K562 (cell line): ENCODE data around the gene GDNF. TPM values are rescaled to one million over a fixed set of nuclear protein-coding genes. Genes with fewer than 3 reads are reported as not detected.

Experiments
- CC2D1A ChIP-seq: fragments of 450-650 bp; IDR thresholded peaks from 2 replicates; pipeline ENCODE4 v1.6.1; 2017; ENCODE audit warnings: mild to moderate bottlenecking
- ELK1 ChIP-seq: sonication (generic); formaldehyde crosslinking; IDR thresholded peaks from 2 replicates; pipeline ENCODE4 v1.8.1; 2022; ENCODE audit warnings: missing genetic modification reagents
- HDAC3 ChIP-seq: fragments of 450-650 bp; IDR thresholded peaks from 2 replicates; pipeline ENCODE4 v1.6.1; 2018; ENCODE audit warnings: borderline replicate concordance, mild to moderate bottlenecking, moderate library complexity; ENCODE audit not compliant: partially characterized antibody
- NRF1 ChIP-seq, 2 experiments: fragments of 450-650 bp; IDR thresholded peaks in 1 of 2; conservative IDR thresholded peaks in 1 of 2; 2 replicates each; pipeline ENCODE4 v1.6.1; 2014; ENCODE audit warnings: mild to moderate bottlenecking in 2 of 2
- RBFOX2 ChIP-seq: fragments of 200-400 bp; formaldehyde crosslinking; IDR thresholded peaks from 2 replicates; pipeline ENCODE4 v1.6.1; 2017; ENCODE audit warnings: low read depth, mild to moderate bottlenecking, low read length, moderate library complexity
- RERE ChIP-seq: sonication (generic); formaldehyde crosslinking; IDR thresholded peaks from 2 replicates; pipeline ENCODE4 v1.8.0; 2023; ENCODE audit warnings: missing genetic modification reagents, mild to moderate bottlenecking, borderline replicate concordance
- RFX5 ChIP-seq: IDR thresholded peaks from 2 replicates; pipeline ENCODE4 v1.6.1; 2011; ENCODE audit warnings: low read depth, mild to moderate bottlenecking, improper control_type of control experiment, low read length
- TSC22D4 ChIP-seq: fragments of 450-650 bp; IDR thresholded peaks from 2 replicates; pipeline ENCODE4 v1.6.1; 2016; ENCODE audit warnings: missing genetic modification characterization, missing biosample characterization, control low read depth
- YY1 ChIP-seq, 3 experiments: IDR thresholded peaks; 2 replicates each; pipeline ENCODE4 v1.6.1; 2011; ENCODE audit warnings: low read length in 2 of 3, mild to moderate bottlenecking in 2 of 3, moderate library complexity in 2 of 3, borderline replicate concordance in 1 of 3, control low read depth in 1 of 3, low read depth in 1 of 3; ENCODE audit not compliant: insufficient read depth in 3 of 3, insufficient replicate concordance in 2 of 3, control insufficient read depth in 1 of 3, insufficient read length in 1 of 3; ENCODE audit errors: extremely low read depth in 1 of 3
- ZBTB26 ChIP-seq: fragments of 450-650 bp; formaldehyde crosslinking; IDR thresholded peaks from 2 replicates; pipeline ENCODE4 v1.4.0; 2022; ENCODE audit warnings: missing genetic modification characterization
- ZNF407 ChIP-seq: fragments of 450-650 bp; IDR thresholded peaks from 2 replicates; pipeline ENCODE4 v1.6.1; 2016; ENCODE audit warnings: low read depth
- polyA plus RNA-seq, 8 experiments: library from polyadenylated mRNA; depleted of rRNA in 4 of 8; stranded (reverse) in 5 of 8; unstranded in 3 of 8; fragments of >200 nt; fragmentation: Nextera tagmentation in 2 of 8; fragmentation: Illumina TruSeq in 1 of 8; extraction: Ambion mirVana in 2 of 8; extraction: Trizol in 1 of 8; gene quantifications; 2 replicates each; pipeline versions ENCODE4 v1.2.1 to v1.2.3, GENCODE V29; 2011 to 2014; ENCODE audit warnings: inconsistent platforms in 1 of 8, missing spikeins in 1 of 8
- total RNA-seq, 7 experiments: library from RNA; depleted of rRNA in 6 of 7; stranded (reverse); fragments of >200 nt in 6 of 7; fragmentation: Illumina TruSeq in 2 of 7; extraction: Trizol in 2 of 7; gene quantifications; 2 replicates each; pipeline versions ENCODE4 v1.2.1 to v1.2.3, GENCODE V29; 2011 to 2021; ENCODE audit warnings: low replicate concordance in 1 of 7

Gene GDNF
- total and polyA plus RNA-seq, 9 of the 15 experiments (the other 6 are each of a cell fraction or from before 2014, with no cell fraction given), result not detected

- TF ChIP-seq ZNF407, result no peak
- no peak for TF ChIP-seq RERE
- no peak for TF ChIP-seq TSC22D4
- no peak for TF ChIP-seq NRF1 (conservative IDR thresholded peaks at IDR 0.05 in 1 of 2, IDR thresholded peaks at IDR 0.05 in 1 of 2)
- TF ChIP-seq CC2D1A, result no peak
- no peak for TF ChIP-seq RFX5
- TF ChIP-seq YY1 (IDR thresholded peaks at IDR 0.05; ENCODE audit: borderline replicate concordance in 1 of 3, control insufficient read depth in 1 of 3, extremely low read depth in 1 of 3, insufficient read depth in 3 of 3, insufficient read length in 1 of 3, insufficient replicate concordance in 2 of 3, low read depth in 1 of 3, low read length in 2 of 3), result no peak
- TF ChIP-seq ELK1 (CRISPR knock-in tag), result no peak
- TF ChIP-seq ZBTB26 (CRISPR knock-in tag), result no peak
- no peak for TF ChIP-seq HDAC3
- TF ChIP-seq RBFOX2, result no peak
- TF ChIP-seq, all 486 proteins: peak for 0
These were observed 68.6 kb downstream of the GDNF start (continued) for GRCh38 chr5:37771203-37771611.
